ENCODE data around the gene CD200R1. TPM values are rescaled to one million over a fixed set of nuclear protein-coding genes. Genes with fewer than 3 reads are reported as not detected.

CD200R1 gene
- total and polyA plus RNA-seq, 2 of the 13 experiments (the other 11 are each of a cell fraction or from before 2014, with no cell fraction given) = 0.04 TPM; not detected in 1

DNA sequence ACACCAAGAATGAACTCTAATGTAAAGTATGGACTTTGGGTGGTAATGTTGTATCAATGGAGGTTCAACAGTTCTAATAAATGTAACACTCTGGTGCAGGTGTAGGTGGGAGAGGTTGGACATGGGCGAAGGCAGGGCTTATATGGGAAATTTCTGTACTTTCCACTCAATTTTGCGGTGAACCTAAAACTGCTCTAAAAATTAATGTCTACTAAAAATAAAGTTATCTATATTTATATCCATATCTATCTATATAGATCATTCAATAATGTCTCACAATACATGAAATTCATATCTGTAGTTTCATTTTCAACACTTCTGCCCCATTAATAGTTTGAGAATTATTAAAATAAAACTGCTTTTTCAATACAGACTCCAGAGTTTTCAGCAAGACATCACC lies 49.3 kb downstream of the CD200R1 start:
- CTCF ChIA-PET (ENCODE audit: low intra/inter-chr PET ratio, low total read pairs) = no interaction called here
- POLR2A ChIA-PET = no interaction called here
- Histone ChIP-seq H3K27ac (ENCODE audit: extremely low read length, insufficient read depth, low read length) (no peak overlapping the region), H3K4me2 (ENCODE audit: low read depth, low read length) (no peak overlapping the region), H3K79me2 (ENCODE audit: insufficient read depth, low read length) (no peaks in the 10 kb centered on the region), H3K9me3 (ENCODE audit: low read length) (no peaks in the 10 kb centered on the region), H2AFZ (ENCODE audit: low read length) (no peak overlapping the region), H3K4me3 (replicated peaks in 1 of 3; ENCODE audit: insufficient read depth in 1 of 3, low read depth in 2 of 3, low read length in 3 of 3) (no peak overlapping the region), H3K4me1 (ENCODE audit: insufficient read depth, low read length) (no peaks in the 10 kb centered on the region), H3K27me3 (ENCODE audit: control insufficient read depth in 1 of 2, insufficient read depth in 2 of 2, low read length in 2 of 2) (no peaks in the 10 kb centered on the region), H3K9ac (ENCODE audit: insufficient read depth, low read depth, low read length) (no peak overlapping the region), H3K36me3 (replicated peaks in 1 of 2; ENCODE audit: control insufficient read depth in 1 of 2, insufficient read depth in 2 of 2, low read length in 2 of 2) (no peaks in the 10 kb centered on the region), H4K20me1 (ENCODE audit: insufficient read depth, low read length) (no peaks in the 10 kb centered on the region)
- no peak for FAIRE-seq
- TF ChIP-seq, protein P1, sequence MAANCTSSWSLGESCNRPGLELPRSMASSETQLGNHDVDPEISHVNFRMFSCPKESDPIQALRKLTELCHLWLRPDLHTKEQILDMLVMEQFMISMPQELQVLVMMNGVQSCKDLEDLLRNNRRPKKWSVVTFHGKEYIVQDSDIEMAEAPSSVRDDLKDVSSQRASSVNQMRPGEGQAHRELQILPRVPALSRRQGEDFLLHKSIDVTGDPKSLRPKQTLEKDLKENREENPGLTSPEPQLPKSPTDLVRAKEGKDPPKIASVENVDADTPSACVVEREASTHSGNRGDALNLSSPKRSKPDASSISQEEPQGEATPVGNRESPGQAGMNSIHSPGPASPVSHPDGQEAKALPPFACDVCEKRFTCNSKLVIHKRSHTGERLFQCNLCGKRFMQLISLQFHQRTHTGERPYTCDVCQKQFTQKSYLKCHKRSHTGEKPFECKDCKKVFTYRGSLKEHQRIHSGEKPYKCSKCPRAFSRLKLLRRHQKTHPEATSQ (CRISPR knock-in tag; IDR thresholded peaks at IDR 0.05; ENCODE audit: borderline replicate concordance) = no peak
- TF ChIP-seq ZNF343 (CRISPR knock-in tag; IDR thresholded peaks at IDR 0.05) = no peak
- TF ChIP-seq ZNF337 (CRISPR knock-in tag; IDR thresholded peaks at IDR 0.05; ENCODE audit: borderline replicate concordance, low read depth) = no peak
- no peak for TF ChIP-seq FOXA3 (CRISPR knock-in tag; IDR thresholded peaks at IDR 0.05)
- TF ChIP-seq NR3C1 (CRISPR knock-in tag; IDR thresholded peaks at IDR 0.05) = no peak
- no peak for TF ChIP-seq PCBP2 (optimal IDR thresholded peaks at IDR 0.05; ENCODE audit: low read depth, low read length, poor library complexity, severe bottlenecking)
- TF ChIP-seq, protein P2, sequence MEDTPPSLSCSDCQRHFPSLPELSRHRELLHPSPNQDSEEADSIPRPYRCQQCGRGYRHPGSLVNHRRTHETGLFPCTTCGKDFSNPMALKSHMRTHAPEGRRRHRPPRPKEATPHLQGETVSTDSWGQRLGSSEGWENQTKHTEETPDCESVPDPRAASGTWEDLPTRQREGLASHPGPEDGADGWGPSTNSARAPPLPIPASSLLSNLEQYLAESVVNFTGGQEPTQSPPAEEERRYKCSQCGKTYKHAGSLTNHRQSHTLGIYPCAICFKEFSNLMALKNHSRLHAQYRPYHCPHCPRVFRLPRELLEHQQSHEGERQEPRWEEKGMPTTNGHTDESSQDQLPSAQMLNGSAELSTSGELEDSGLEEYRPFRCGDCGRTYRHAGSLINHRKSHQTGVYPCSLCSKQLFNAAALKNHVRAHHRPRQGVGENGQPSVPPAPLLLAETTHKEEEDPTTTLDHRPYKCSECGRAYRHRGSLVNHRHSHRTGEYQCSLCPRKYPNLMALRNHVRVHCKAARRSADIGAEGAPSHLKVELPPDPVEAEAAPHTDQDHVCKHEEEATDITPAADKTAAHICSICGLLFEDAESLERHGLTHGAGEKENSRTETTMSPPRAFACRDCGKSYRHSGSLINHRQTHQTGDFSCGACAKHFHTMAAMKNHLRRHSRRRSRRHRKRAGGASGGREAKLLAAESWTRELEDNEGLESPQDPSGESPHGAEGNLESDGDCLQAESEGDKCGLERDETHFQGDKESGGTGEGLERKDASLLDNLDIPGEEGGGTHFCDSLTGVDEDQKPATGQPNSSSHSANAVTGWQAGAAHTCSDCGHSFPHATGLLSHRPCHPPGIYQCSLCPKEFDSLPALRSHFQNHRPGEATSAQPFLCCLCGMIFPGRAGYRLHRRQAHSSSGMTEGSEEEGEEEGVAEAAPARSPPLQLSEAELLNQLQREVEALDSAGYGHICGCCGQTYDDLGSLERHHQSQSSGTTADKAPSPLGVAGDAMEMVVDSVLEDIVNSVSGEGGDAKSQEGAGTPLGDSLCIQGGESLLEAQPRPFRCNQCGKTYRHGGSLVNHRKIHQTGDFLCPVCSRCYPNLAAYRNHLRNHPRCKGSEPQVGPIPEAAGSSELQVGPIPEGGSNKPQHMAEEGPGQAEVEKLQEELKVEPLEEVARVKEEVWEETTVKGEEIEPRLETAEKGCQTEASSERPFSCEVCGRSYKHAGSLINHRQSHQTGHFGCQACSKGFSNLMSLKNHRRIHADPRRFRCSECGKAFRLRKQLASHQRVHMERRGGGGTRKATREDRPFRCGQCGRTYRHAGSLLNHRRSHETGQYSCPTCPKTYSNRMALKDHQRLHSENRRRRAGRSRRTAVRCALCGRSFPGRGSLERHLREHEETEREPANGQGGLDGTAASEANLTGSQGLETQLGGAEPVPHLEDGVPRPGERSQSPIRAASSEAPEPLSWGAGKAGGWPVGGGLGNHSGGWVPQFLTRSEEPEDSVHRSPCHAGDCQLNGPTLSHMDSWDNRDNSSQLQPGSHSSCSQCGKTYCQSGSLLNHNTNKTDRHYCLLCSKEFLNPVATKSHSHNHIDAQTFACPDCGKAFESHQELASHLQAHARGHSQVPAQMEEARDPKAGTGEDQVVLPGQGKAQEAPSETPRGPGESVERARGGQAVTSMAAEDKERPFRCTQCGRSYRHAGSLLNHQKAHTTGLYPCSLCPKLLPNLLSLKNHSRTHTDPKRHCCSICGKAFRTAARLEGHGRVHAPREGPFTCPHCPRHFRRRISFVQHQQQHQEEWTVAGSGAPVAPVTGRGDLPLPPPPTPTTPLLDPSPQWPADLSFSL (CRISPR knock-in tag; IDR thresholded peaks at IDR 0.05) = no peak
- no peak for TF ChIP-seq PHF8 (CRISPR knock-in tag; IDR thresholded peaks at IDR 0.05)
- no peak for TF ChIP-seq GTF3A (CRISPR knock-in tag; conservative IDR thresholded peaks at IDR 0.05)
- no peak for TF ChIP-seq ZNF660 (CRISPR knock-in tag; IDR thresholded peaks at IDR 0.05; ENCODE audit: borderline replicate concordance, low read depth)
- TF ChIP-seq TAF1 (CRISPR knock-in tag; IDR thresholded peaks at IDR 0.05) = no peak
- TF ChIP-seq ZNF350 (CRISPR knock-in tag; IDR thresholded peaks at IDR 0.05; ENCODE audit: borderline replicate concordance, low read depth) = no peak
- TF ChIP-seq CENPT (CRISPR knock-in tag; IDR thresholded peaks at IDR 0.05; ENCODE audit: low read depth) = no peak
- no peak for TF ChIP-seq KDM2A (CRISPR knock-in tag; IDR thresholded peaks at IDR 0.05; ENCODE audit: borderline replicate concordance, low read depth)
- no peak for DNase-seq (ENCODE audit: low spot score)
- no peak for ATAC-seq
- no TSS peak for BruUV-seq (replicated peaks)
- intact Hi-C loops (cut with micrococcal nuclease; ENCODE audit: unreplicated experiment) = no loop called here
- WGBS (ENCODE audit: low lambda C conversion rate) = 48% methylated on average over 2 of the region's 2 CpGs
- in situ Hi-C loops (cut with HindIII; ENCODE audit: extremely low pct_ligation_motif_present, low pct_unique_long_range_greater_than_20kb) = no loop called here

Measured in HepG2 (cell line).